Thyroid gland (tissue), 4 donors: ENCODE results near the gene DOK3.

Experiments
- CTCF ChIP-seq, 6 experiments: fragments of 200-600 bp in 3 of 6; fragments of 450-650 bp in 3 of 6; sonication (generic) in 3 of 6; IDR thresholded peaks; one replicate each; pipeline ENCODE4 v1.5.1; 2016 to 2019; ENCODE audit warnings: antibody characterized with exemption in 6 of 6, mild to moderate bottlenecking in 2 of 6, inconsistent platforms in 1 of 6, moderate library complexity in 1 of 6
- POLR2A ChIP-seq, 2 donors: fragments of 450-650 bp; IDR thresholded peaks; one replicate each; pipeline ENCODE4 v1.6.1; 2017; ENCODE audit warnings: antibody characterized with exemption in 2 of 2, mild to moderate bottlenecking in 2 of 2, moderate library complexity in 1 of 2

- TF ChIP-seq CTCF (IDR thresholded peaks at IDR 0.05) (no peak), POLR2A (IDR thresholded peaks at IDR 0.05) (no peak)
Measured at GRCh38 chr5:177510567-177511053, 984 bp upstream of the DOK3 start.
